GM10266 (cell line): ENCODE results near the gene EFL1.
"Not testable (repeated sequence)": the region's sequence is repeated elsewhere in the genome, so short reads cannot be mapped to it uniquely, and the experiment has no call there.

Source experiments
- DNase-seq: peaks from one replicate; pipeline ENCODE4 v3.0.0; 2012; ENCODE audit errors: extremely low spot score
- TF ChIP-seq, protein P1 (sequence below): IDR thresholded peaks from 2 replicates; pipeline ENCODE4 v1.5.1; 2012; ENCODE audit warnings: mild to moderate bottlenecking, low read depth; ENCODE audit not compliant: control insufficient read depth, insufficient read depth; ENCODE audit errors: missing control alignments

The EFL1 gene

DNA sequence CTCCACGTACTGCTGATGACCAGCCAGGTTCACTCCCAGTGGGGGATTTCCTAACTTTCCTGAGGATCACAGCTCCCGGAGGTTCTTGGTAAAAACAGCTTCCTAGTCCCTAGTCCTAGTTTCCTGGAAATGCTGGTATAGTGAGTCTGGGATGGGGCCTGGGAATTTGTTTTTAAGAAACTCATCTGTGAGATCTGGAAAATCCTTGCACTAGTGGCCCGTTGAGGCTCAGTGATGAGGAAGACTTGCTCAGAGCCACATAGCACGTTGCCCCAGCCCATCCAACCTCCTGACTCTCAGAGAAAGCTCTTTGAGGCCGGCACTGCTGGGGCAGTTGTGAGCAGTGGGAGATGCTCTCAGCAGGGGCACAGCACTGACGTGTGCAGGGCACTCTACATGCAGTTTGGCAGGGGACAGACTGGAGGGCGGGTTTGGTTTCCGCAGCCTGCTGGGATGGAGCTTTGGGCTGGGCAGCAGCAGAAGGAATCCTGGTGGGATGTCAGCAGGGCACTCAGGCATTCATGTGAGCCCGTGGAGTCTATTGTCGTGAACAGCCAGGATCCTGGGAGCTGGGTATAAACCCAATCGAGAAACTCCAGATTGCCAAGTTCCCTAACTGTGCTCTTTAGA, 31.6 kb upstream of the EFL1 start:
- TF ChIP-seq, protein P1, sequence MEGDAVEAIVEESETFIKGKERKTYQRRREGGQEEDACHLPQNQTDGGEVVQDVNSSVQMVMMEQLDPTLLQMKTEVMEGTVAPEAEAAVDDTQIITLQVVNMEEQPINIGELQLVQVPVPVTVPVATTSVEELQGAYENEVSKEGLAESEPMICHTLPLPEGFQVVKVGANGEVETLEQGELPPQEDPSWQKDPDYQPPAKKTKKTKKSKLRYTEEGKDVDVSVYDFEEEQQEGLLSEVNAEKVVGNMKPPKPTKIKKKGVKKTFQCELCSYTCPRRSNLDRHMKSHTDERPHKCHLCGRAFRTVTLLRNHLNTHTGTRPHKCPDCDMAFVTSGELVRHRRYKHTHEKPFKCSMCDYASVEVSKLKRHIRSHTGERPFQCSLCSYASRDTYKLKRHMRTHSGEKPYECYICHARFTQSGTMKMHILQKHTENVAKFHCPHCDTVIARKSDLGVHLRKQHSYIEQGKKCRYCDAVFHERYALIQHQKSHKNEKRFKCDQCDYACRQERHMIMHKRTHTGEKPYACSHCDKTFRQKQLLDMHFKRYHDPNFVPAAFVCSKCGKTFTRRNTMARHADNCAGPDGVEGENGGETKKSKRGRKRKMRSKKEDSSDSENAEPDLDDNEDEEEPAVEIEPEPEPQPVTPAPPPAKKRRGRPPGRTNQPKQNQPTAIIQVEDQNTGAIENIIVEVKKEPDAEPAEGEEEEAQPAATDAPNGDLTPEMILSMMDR: no peak
- no peak for DNase-seq

DNA sequence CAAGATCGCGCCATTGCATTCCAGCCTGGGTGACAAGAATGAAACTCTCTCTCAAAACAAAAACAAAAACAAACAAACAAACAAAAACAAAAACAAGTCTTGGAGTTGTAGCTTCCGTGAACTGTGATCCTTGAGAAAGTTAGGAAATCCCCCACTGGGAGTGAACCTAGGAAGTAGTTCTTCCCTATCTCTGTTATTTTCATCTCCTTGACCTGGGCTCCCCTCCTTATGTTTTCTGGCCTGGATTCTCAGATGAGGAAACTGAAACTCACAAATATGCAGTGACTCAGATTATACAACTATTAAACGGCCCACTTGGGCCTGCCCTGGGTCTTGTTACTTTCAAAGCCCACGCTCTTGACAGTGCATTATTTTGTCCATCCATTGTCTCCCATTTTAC, 29.7 kb upstream of the EFL1 start:
- TF ChIP-seq, protein P1: no peak
- no peak for DNase-seq

DNA sequence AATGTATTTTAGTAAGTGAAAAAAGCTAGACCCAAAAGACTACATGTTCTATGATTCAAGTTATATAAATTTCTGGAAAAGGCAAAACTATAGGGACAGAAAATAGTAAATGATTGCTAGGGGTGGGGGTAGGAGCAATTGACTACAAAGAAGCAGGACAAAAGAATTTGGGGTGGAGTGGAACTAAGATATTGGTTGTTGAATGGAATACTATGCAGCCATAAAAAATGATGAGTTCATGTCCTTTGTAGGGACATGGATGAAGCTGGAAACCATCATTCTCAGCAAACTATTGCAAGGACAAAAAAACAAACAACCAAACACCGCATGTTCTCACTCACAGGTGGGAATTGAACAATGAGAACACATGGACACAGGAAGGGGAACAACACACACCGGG, 25.7 kb upstream of the EFL1 start:
- not testable (repeated sequence) for DNase-seq

DNA sequence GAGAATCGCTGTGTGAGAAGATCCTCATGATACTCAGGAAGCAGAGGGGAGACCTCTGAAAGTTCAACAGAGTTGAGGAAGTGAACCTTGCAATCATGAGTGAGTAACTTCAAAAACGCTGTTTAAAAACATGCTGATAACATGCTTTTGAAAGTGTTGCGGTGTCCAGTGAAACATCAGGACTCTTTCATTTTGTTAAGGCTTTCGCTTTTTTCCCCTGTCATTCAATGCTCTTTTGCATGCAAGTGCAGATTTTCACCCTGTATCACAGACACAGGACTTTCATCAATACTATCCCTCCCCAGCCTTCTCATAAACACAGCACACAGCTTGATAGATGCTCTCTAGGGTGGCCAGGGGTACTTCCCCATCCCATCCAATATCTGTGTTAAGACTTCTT, 23.9 kb upstream of the EFL1 start:
- not testable (repeated sequence) for DNase-seq

DNA sequence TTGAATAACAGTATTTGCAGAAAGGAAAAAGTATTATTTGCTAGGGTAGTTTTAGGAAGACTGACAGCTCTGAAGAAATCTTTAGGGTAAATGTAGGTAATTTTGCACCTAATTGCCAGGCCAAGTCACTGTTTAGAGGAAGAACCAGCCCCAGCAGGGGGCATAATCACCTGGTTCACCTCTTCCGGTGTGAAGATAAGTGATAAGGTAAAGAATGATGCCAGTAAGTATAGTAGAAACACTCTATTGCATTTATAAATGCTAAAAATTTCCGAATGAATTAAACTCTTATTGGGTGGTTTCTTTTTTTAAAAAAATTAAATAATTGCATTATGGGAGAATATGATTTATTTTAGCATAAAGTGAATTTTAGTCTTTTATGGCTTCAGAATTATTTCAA, 21.8 kb upstream of the EFL1 start:
- DNase-seq: not testable (repeated sequence)

DNA sequence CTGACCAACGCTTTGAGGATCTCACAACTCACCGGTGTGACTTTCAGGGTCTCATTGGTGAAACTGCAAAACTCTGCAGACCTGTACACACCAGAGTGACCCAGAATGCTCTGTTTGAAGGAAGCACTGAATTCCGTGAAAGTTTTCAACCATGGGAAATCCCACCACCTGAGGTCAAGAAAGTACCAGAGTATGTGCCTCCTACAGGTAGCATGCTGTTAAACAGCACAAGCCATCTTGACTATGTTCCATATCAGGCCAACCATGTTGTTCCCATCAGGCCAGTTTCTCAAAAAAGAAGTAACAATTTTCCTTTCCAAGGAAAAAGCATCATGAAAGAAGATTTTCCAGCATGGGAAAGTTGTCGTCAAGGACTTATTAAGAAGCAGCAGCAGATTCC, 19.9 kb upstream of the EFL1 start:
- DNase-seq: not testable (repeated sequence)

DNA sequence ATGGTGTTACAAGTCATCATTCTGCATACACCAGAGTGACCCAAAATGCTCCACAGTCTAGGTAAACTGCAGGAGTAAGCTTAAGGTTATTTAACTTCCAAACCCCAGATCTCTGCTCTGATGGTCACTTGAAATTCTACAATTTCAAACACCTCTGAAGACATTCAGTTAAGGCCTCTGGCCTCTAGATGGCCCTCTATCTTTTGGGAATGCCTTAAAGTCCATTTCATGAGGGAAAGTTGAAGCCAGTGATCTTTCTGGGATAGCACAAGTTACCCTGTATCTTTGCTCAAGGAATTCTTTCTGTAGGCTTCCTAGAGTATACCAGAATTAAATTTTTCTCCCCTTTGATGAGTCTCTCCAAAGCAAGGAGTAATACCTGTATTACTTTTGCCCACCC, 18.7 kb upstream of the EFL1 start:
- DNase-seq: not testable (repeated sequence)

DNA sequence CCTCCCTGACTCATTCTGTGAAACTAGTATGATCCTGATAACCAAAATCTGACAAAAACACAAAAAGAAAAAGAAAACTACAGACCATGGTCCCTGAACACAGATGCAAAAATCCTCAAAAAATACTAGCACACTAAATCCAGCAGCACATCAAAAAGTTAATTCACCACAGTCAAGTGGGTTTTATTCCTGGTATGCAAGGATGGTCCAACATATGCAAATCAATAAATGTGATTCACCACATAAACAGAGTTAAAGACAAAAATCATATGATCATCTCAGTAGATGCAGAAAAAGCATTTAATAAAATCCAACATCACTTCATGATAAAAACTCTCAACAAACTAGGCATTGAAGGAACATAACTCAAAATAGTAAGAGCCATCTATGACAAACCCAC, 12.9 kb upstream of the EFL1 start:
- TF ChIP-seq, protein P1: no peak

DNA sequence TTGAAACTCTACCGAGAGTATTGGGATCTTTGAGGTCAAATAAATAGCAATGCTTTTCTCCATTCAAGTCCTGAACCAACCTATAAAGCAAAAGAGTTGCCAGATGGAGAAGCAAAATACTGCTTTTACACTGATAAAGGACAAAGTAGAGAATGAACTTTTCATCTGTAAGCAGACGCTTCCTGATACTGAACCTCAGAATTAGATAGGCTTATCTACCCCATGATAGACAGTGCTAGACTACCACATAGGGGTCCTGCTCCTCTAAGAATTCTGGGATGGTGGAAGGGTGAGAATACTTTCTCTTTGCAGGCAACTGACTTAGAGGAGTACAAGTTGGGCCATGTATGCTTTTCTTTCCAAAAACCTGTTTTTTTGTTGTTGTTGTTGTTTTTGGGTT, 9.6 kb upstream of the EFL1 start:
- TF ChIP-seq, protein P1: no peak
- DNase-seq: no peak

More for the DNA sequence above, 12.9 kb upstream of the EFL1 start:
- DNase-seq: no peak

DNA sequence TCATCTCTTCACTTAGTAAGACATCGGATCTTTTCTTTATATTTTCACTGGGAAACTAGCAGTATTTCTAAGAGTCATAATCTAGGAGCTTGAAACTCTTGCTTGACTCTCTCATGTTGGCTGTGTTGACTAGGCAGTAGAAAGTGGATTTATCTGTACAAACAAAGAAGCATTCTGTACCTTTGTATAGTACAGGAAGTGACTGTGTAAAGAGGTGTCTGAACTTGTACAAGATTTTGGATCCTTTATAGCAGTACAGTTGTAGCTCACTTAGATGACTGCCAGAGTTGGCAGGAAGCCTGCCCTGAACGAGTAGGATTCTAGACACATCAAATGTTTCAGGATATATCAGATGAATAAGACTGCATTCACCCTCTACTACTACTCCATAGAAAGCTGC, 5.9 kb upstream of the EFL1 start:
- not testable (repeated sequence) for DNase-seq

DNA sequence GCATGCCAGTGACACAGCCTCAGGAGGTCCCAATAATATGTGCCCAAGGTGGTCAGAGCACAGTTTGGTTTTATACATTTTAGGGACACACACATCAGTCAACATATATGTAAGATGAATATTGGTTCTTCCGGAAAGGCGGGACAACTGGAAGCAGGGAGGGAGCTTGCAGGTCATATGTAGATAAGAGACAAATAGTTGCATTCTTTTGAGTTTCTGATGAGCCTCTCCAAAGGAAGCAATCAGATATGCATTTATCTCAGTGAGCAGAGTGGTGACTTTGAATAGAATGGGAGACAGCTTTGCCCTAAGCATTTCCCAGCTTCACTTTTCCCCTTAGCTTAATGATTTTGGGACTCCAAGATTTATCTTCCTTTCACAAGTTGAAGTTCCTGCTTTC, 4.6 kb upstream of the EFL1 start:
- not testable (repeated sequence) for DNase-seq
